Urinary bladder (tissue), 4 donors: ENCODE results near the gene SVIL. TPM values are rescaled to one million over a fixed set of nuclear protein-coding genes. Genes with fewer than 3 reads are reported as not detected.

ENCODE experiments used
- DNase-seq: peaks from one replicate; pipeline ENCODE4 v3.0.0-alpha.2; 2015; ENCODE audit errors: extremely low spot score
- H3K27ac ChIP-seq: one replicate; pipeline ENCODE4 v1.5.1; 2013; ENCODE audit warnings: low read depth, mild to moderate bottlenecking, moderate library complexity
- H3K36me3 ChIP-seq: one replicate; pipeline ENCODE4 v1.6.1; 2013; ENCODE audit warnings: mild to moderate bottlenecking, moderate library complexity; ENCODE audit not compliant: insufficient read depth
- H3K4me1 ChIP-seq: one replicate; pipeline ENCODE4 v1.6.1; 2013; ENCODE audit warnings: mild to moderate bottlenecking, moderate library complexity; ENCODE audit not compliant: insufficient read depth
- H3K4me3 ChIP-seq: one replicate; pipeline ENCODE4 v1.5.1; 2013; ENCODE audit warnings: low read depth, low read length
- WGBS: extraction: QIAGEN DNeasy Blood & Tissue Kit; methylation state at CpG from one replicate; pipeline ENCODE4 v1.1.7; 2013; 5-methylcytosine and 5-hydroxymethylcytosine counted together
- polyA plus RNA-seq: library from polyadenylated mRNA; stranded (reverse); fragments of 200-250 nt; gene quantifications from one replicate; pipeline ENCODE4 v1.2.3, GENCODE V29; 2013
- total RNA-seq: library from RNA; depleted of rRNA; stranded (reverse); fragments of >200 nt; gene quantifications from one replicate; pipeline ENCODE4 v1.2.3, GENCODE V29; 2014
- donor health status: healthy with polysubstance abuse.
- donor health status: healthy.

The SVIL gene, protein sequence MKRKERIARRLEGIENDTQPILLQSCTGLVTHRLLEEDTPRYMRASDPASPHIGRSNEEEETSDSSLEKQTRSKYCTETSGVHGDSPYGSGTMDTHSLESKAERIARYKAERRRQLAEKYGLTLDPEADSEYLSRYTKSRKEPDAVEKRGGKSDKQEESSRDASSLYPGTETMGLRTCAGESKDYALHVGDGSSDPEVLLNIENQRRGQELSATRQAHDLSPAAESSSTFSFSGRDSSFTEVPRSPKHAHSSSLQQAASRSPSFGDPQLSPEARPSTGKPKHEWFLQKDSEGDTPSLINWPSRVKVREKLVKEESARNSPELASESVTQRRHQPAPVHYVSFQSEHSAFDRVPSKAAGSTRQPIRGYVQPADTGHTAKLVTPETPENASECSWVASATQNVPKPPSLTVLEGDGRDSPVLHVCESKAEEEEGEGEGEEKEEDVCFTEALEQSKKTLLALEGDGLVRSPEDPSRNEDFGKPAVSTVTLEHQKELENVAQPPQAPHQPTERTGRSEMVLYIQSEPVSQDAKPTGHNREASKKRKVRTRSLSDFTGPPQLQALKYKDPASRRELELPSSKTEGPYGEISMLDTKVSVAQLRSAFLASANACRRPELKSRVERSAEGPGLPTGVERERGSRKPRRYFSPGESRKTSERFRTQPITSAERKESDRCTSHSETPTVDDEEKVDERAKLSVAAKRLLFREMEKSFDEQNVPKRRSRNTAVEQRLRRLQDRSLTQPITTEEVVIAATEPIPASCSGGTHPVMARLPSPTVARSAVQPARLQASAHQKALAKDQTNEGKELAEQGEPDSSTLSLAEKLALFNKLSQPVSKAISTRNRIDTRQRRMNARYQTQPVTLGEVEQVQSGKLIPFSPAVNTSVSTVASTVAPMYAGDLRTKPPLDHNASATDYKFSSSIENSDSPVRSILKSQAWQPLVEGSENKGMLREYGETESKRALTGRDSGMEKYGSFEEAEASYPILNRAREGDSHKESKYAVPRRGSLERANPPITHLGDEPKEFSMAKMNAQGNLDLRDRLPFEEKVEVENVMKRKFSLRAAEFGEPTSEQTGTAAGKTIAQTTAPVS (N-terminal part only)
- total RNA-seq (176 TPM), polyA plus RNA-seq (552 TPM)

DNA sequence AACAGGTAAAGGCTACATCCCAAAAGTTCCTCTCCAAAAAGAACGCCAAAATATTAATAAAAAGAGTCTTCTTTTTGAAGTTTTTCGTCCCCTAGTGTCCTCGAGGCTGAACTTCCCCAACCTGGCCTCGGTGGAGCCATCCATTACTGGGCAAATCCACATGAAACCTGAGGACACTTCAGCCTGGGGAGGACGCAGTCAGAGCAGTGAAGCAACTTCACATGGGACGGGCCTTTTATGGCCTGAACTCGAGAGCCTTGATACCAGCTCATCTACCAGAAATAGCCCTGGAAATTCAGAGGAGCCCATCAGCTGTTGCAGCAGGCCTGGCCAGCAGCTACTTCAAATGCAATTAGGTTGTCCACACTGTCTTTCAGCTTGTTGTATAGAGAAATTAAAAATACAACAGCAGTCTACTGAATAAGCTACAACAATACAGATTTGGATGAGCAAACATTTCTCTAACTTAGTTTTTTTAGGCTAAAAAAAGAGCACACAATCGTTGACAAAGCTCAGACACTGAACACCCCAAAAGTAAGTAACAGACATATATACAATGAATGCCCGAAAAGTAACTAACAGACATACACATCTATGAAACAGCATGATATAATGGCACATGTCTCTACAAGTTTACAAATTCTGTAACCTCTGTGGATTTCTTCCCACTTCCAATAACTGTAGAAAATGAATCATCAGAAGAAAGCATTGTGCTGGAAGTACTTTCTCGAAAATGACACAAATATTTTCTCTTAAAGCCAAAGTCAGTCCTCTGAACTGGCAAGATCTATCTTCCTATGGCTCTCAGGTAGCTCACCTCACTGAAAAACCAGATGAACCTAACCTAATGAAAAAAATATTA, at the start of gene SVIL:
Gene SVIL (minus strand): TSS at position 208 of the 862 bp plus-strand sequence. CDS start 79,913 bp downstream, outside the sequence.
- H3K4me1 ChIP-seq, result no peaks in the 10 kb centered on the region
- no peaks in the 10 kb centered on the region for H3K36me3 ChIP-seq
- no peak for DNase-seq

DNA sequence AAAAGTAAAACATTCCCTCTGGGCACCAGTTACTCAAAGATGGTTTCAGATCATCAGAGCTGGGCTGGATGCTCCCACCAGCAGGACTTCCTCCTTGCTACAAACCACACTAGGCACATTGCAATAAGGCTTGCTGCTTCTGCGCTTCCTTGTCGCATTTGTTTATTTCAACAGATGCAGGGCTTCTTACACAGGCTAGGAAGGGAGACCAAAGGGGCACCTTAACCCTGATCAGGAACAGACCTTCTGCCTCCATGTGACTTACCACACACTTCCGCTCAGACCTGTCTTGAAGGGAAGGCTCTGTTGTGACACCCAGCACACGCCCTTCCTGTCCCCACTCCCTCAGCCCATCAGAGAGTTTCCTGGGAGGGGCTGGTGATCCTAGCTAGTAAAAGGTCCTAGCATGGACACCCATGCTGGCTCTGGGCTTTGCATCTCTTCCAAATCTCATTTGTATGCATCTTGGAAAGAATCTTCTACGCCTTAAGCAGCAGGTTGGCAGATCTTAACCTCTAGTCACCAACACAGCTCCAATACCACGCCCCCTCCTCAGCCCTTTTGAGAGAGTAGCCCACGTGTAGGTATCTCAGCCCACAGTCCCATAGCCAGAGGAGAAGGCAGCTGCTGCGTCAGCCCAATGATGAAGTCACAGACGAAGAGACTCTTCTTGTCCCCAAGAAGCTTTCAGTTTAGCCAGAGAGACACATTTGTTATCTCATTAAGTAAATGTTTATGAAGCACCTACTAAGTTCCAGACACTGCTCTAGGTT, 47.1 kb upstream of the SVIL start:
- Histone ChIP-seq H3K36me3 (no peaks in the 10 kb centered on the region), H3K4me1 (no peaks in the 10 kb centered on the region), H3K27ac (no peak overlapping the region), H3K4me3 (no peak overlapping the region)
- DNase-seq, result no peak
- 72% methylated on average over 9 of the region's 9 CpGs for WGBS

More for the DNA sequence above, at the start of gene SVIL:
- peak within 1 kb of the TSS; percentile 58 for H3K27ac ChIP-seq
- no peak within 1 kb of the TSS for H3K4me3 ChIP-seq
- 37% methylated on average over 10 of the region's 10 CpGs for WGBS

GRCh38 chr10:29680091-29680490, 45.3 kb upstream of the SVIL start:
- 83% methylated on average over 6 of the region's 6 CpGs for WGBS
- no peak for DNase-seq
- Histone ChIP-seq H3K27ac (no peak overlapping the region), H3K4me1 (no peaks in the 10 kb centered on the region), H3K36me3 (no peaks in the 10 kb centered on the region), H3K4me3 (no peak overlapping the region)

DNA sequence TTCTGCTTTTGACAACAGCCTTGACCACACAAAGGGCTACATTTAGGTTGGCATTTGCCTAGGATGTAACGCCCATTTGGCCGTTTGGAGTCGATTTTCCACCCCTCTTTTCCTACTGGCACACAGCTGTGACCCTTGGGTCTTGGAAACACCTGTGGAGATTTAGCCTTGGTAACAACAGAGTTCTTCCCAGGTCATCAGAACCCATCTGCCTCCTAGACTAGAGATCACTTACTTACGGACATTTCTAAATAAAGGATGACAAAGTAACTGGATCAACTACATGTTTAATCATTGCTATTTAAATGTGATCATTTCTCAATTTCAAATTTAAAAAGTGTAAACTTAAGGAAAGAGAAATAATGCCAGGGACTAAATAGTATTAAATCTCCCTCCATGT, 42.0 kb upstream of the SVIL start:
- no peak overlapping the region for H3K27ac ChIP-seq
- H3K36me3 ChIP-seq, result peaks cover 2% of the 10 kb centered on the region

DNA sequence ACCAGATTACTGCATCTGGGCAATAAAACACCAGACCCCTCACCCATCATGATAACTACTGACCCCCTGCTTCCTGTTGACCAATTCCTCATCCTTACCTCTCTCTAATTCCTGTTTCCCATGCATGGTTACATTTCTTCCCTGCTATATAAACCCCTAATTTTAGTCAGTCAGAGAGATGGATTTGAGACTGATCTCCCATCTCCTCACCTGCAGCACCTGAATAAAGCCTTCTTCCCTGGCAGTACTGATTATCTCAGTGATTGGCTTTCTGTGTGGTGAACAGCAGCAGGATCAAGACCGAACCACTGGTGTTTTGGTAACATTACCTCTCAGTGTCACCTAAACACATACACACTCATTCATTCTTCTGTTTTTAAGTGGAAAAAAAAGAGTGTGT, 41.2 kb upstream of the SVIL start:
- Histone ChIP-seq H3K36me3 (peaks cover 2% of the 10 kb centered on the region), H3K4me3 (no peak overlapping the region), H3K27ac (no peak overlapping the region), H3K4me1 (no peaks in the 10 kb centered on the region)
- WGBS, result 99% methylated on average over 1 of the region's 1 CpG
- no peak for DNase-seq

More for the DNA sequence above, 42.0 kb upstream of the SVIL start:
- WGBS, result 91% methylated on average over 4 of the region's 4 CpGs
- no peak for DNase-seq
- no peak overlapping the region for H3K4me3 ChIP-seq
- no peaks in the 10 kb centered on the region for H3K4me1 ChIP-seq

- H3K4me3 ChIP-seq, result no peak overlapping the region
- peaks cover 2% of the 10 kb centered on the region for H3K4me1 ChIP-seq
- H3K27ac ChIP-seq, result no peak overlapping the region
- H3K36me3 ChIP-seq, result peaks cover 2% of the 10 kb centered on the region
- no peak for DNase-seq
- 88% methylated on average over 2 of the region's 2 CpGs for WGBS
Observed at GRCh38 chr10:29671968-29672367, 37.2 kb upstream of the SVIL start.

DNA sequence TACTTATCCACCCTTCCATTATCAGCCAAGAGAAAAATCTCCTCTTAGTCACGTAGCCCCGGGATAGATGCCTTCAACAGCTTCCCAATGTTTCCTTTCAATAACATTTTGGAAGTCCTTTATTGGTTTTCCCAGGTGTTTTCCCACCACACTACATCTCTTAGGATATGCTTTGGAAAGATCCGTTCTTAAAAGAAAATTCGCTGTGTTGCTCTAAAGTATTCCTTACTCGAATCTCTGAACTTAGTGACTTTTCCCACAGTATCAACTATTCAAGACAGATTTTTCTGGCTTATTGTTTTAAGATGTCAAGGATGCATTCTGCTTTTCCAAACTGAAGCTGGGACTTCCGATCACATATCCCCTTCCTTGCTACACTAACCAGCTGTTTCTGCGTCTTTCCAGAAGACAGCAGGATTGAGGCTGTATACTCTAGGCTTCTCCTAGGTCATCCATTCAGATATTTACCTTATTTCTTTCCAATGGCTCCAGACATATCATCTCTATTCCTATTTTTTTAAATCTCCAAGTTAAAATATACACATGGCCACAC, 36.5 kb upstream of the SVIL start:
- 68% methylated on average over 7 of the region's 7 CpGs for WGBS
- Histone ChIP-seq H3K4me3 (no peak overlapping the region), H3K27ac (no peak overlapping the region), H3K36me3 (peaks cover 2% of the 10 kb centered on the region), H3K4me1 (peaks cover 2% of the 10 kb centered on the region)
- DNase-seq, result no peak

GRCh38 chr10:29670761-29671160, 36.0 kb upstream of the SVIL start:
- 53% methylated on average over 4 of the region's 4 CpGs for WGBS
- Histone ChIP-seq H3K36me3 (peaks cover 2% of the 10 kb centered on the region), H3K4me3 (no peak overlapping the region), H3K4me1 (peaks cover 2% of the 10 kb centered on the region), H3K27ac (no peak overlapping the region)
- DNase-seq, result no peak

- no peak overlapping the region for H3K4me3 ChIP-seq
- peaks cover 2% of the 10 kb centered on the region for H3K4me1 ChIP-seq
- DNase-seq, result no peak
- WGBS, result 45% methylated on average over 3 of the region's 3 CpGs
- no peak overlapping the region for H3K27ac ChIP-seq
- peaks cover 2% of the 10 kb centered on the region for H3K36me3 ChIP-seq
Observed at GRCh38 chr10:29669149-29669548, 34.4 kb upstream of the SVIL start.

GRCh38 chr10:29668628-29669027, 33.9 kb upstream of the SVIL start:
- H3K27ac ChIP-seq, result no peak overlapping the region
- no peak overlapping the region for H3K4me3 ChIP-seq
- 83% methylated on average over 4 of the region's 4 CpGs for WGBS
- peaks cover 2% of the 10 kb centered on the region for H3K36me3 ChIP-seq
- peaks cover 2% of the 10 kb centered on the region for H3K4me1 ChIP-seq
- DNase-seq, result no peak

DNA sequence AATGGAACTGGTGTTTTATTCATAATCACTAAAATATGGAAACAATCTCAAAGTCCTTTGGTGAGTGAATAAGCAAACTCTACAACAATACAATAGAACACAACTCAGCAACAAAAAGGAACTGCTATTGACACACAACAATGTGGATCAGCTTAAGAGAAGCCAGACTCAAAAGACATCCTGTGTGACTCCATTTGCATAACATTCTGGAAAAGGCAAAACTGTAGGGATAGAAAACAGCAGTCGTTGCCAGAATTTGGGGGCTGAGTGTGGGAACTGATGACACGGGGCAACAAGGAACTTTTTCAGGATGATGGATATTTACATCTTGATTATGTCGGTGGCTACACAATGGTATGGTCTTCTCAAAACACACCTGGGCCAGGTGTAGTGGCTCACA, 32.4 kb upstream of the SVIL start:
- WGBS, result 80% methylated on average over 3 of the region's 3 CpGs
- H3K27ac ChIP-seq, result no peak overlapping the region

DNA sequence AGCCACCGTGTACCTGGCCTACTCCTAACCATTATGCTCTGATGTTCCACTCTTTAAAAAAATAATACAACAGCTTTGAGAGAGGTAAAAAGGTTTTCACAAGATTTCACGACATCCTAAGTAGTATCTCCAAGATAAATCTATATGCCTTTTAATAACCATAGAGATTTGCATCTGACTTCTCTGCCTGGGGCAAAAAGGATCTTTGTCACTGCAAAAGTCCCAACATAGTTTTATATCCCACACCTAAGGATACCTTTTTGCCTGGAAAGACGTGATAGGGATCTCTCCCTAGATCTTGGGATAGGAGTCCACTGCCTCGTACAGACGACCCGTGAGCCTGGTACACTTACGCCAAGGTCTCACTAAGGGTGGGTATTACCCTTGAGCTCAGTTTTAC, 31.4 kb upstream of the SVIL start:
- DNase-seq, result no peak
- Histone ChIP-seq H3K4me3 (no peak overlapping the region), H3K4me1 (peaks cover 2% of the 10 kb centered on the region), H3K36me3 (no peaks in the 10 kb centered on the region), H3K27ac (no peak overlapping the region)
- WGBS, result 85% methylated on average over 7 of the region's 7 CpGs

More for the DNA sequence above, 32.4 kb upstream of the SVIL start:
- no peaks in the 10 kb centered on the region for H3K36me3 ChIP-seq
- no peak overlapping the region for H3K4me3 ChIP-seq
- H3K4me1 ChIP-seq, result peaks cover 2% of the 10 kb centered on the region
- DNase-seq, result no peak
